ENCODE results near the gene TMEM60.
A peak's percentile ranks its signal among the peaks of the same experiment; 100 is the strongest.

TMEM60 gene

GRCh38 chr7:77800730-77801129 is 2.5 kb upstream of the TMEM60 start:
- DNase-seq (ENCODE audit: low read depth): no peak
- TF ChIP-seq CTCF (IDR thresholded peaks at IDR 0.05; ENCODE audit: low read length, missing control alignments): no peak
- H3K4me3 ChIP-seq (replicated peaks; ENCODE audit: low read depth, low read length): no peak overlapping the region

- peak overlapping the region; percentile 99 for H3K4me3 ChIP-seq (replicated peaks; ENCODE audit: low read depth, low read length)
- DNase-seq (ENCODE audit: low read depth): peak; percentile 57
- no peak for TF ChIP-seq CTCF (IDR thresholded peaks at IDR 0.05; ENCODE audit: low read length, missing control alignments)
These were observed 1.9 kb upstream of the TMEM60 start for GRCh38 chr7:77800158-77800557.

GRCh38 chr7:77799078-77799964 is 1.1 kb upstream of the TMEM60 start:
- peak overlapping the region; percentile 99 for H3K4me3 ChIP-seq (replicated peaks; ENCODE audit: low read depth, low read length)
- no peak for TF ChIP-seq CTCF (IDR thresholded peaks at IDR 0.05; ENCODE audit: low read length, missing control alignments)
- peak; percentile 38 for DNase-seq (ENCODE audit: low read depth)

- TF ChIP-seq CTCF (IDR thresholded peaks at IDR 0.05; ENCODE audit: low read length, missing control alignments): no peak
- DNase-seq (ENCODE audit: low read depth): peak; percentile 45
- peak overlapping the region; percentile 99 for H3K4me3 ChIP-seq (replicated peaks; ENCODE audit: low read depth, low read length)
These were observed 370 bp downstream of the TMEM60 start for GRCh38 chr7:77797734-77798393.

- no peak for DNase-seq (ENCODE audit: low read depth)
- H3K4me3 ChIP-seq (replicated peaks; ENCODE audit: low read depth, low read length): peak overlapping the region; percentile 99
- TF ChIP-seq CTCF (IDR thresholded peaks at IDR 0.05; ENCODE audit: low read length, missing control alignments): no peak
These were observed 1.3 kb downstream of the TMEM60 start for GRCh38 chr7:77796960-77797359.

- H3K4me3 ChIP-seq (replicated peaks; ENCODE audit: low read depth, low read length): no peak overlapping the region
- no peak for TF ChIP-seq CTCF (IDR thresholded peaks at IDR 0.05; ENCODE audit: low read length, missing control alignments)
- no peak for DNase-seq (ENCODE audit: low read depth)
These were observed 2.1 kb downstream of the TMEM60 start for GRCh38 chr7:77796109-77796508.
